Adrenal gland (tissue), 12 donors: ENCODE results near the gene SF3A1. TPM values are rescaled to one million over a fixed set of nuclear protein-coding genes. Genes with fewer than 3 reads are reported as not detected.

ENCODE experiments used
- DNase-seq, 7 donors: peaks; one replicate each; pipeline ENCODE4 v3.0.0-alpha.2; 2019 to 2020
- H3K27ac ChIP-seq, 5 donors: fragments of 200-600 bp; sonication (generic) in 4 of 5; 1 replicate in 3 of 5; 2 replicates in 2 of 5; pipeline versions ENCODE4 v1.5.1 to v1.8.0; 2016 to 2020; ENCODE audit warnings: mild to moderate bottlenecking in 1 of 5
- H3K27me3 ChIP-seq: fragments of 200-600 bp; 2 replicates; pipeline ENCODE4 v1.8.0; 2021
- H3K36me3 ChIP-seq, 2 donors: fragments of 200-600 bp; replicated peaks in 1 of 2; 1 replicate in 1 of 2; 2 replicates in 1 of 2; pipeline versions ENCODE4 v1.5.1 to v1.8.0; 2018 to 2022
- H3K4me1 ChIP-seq, 2 donors: fragments of 200-600 bp; replicated peaks in 1 of 2; 1 replicate in 1 of 2; 2 replicates in 1 of 2; pipeline versions ENCODE4 v1.5.1 to v1.8.0; 2018 to 2021
- H3K4me3 ChIP-seq, 4 donors: fragments of 200-600 bp; sonication (generic) in 3 of 4; one replicate each; pipeline ENCODE4 v1.5.1; 2016 to 2018
- H3K9me3 ChIP-seq, 3 donors: fragments of 200-600 bp; sonication (generic) in 1 of 3; replicated peaks in 1 of 3; 1 replicate in 2 of 3; 2 replicates in 1 of 3; pipeline versions ENCODE4 v1.5.1 to v1.8.0; 2016 to 2021
- POLR2A ChIP-seq, 2 donors: fragments of 450-650 bp; IDR thresholded peaks; one replicate each; pipeline ENCODE4 v1.6.1; 2017; ENCODE audit warnings: antibody characterized with exemption in 2 of 2, mild to moderate bottlenecking in 2 of 2, moderate library complexity in 1 of 2
- WGBS, 4 donors: extraction: QIAGEN DNeasy Blood & Tissue Kit in 2 of 4; methylation state at CpG; one replicate each; pipeline versions ENCODE4 v1.1.5 to v1.1.7; 2013 to 2017; 5-methylcytosine and 5-hydroxymethylcytosine counted together
- intact Hi-C, 2 donors: fragments of 100-400 bp; cut with DNase I; formaldehyde crosslinking; loops; one replicate each; pipeline versions ENCODE4 v1.14.1 to v1.15.0; 2022 to 2023
- polyA plus RNA-seq, 3 donors: library from polyadenylated mRNA; stranded (reverse); fragments of 200-250 nt in 2 of 3; fragments of 350-450 nt in 1 of 3; fragmentation: Illumina TruSeq in 1 of 3; extraction: RNeasy Lipid Tissue Mini Kit (QIAGEN cat#74804) in 1 of 3; gene quantifications; one replicate each; pipeline ENCODE4 v1.2.3, GENCODE V29; 2013 to 2014
- total RNA-seq, 9 donors: library from RNA; depleted of rRNA in 4 of 9; stranded (reverse); fragments of >200 nt in 4 of 9; fragments of 120-200 nt in 1 of 9; fragmentation: NEBNext Ultra II Directional in 1 of 9; extraction: Animal tissue kit (Norgen Biotek cat#: 25700) in 1 of 9; gene quantifications; one replicate each; pipeline versions ENCODE4 v1.1.0 to v1.2.4, GENCODE V29; 2013 to 2023
- TF ChIP-seq, protein P1 (sequence below), 6 experiments: fragments of 450-650 bp in 4 of 6; fragments of 200-600 bp in 2 of 6; sonication (generic) in 1 of 6; IDR thresholded peaks; 1 replicate in 5 of 6; 2 replicates in 1 of 6; pipeline versions ENCODE4 v1.5.1 to v1.8.0; 2016 to 2021; ENCODE audit warnings: antibody characterized with exemption in 6 of 6, mild to moderate bottlenecking in 2 of 6, moderate library complexity in 1 of 6
- donor health status: healthy with polysubstance abuse.
- donor health status: Bipolar disorder and iron deficiency.
- donor health status: DM: yes; HTN: yes; CAD: no.
- donor health status: DM: no; HTN: no; CAD: no.
- donor health status: DM: no; HTN: no; CAD: no.
- donor health status: DM: yes; HTN: yes; CAD: no.

Gene SF3A1
- total and polyA plus RNA-seq, 12 donors: 15.7 to 212 (median 107) TPM

GRCh38 chr22:30309951-30310741 is 46.5 kb downstream of the SF3A1 start:
- Histone ChIP-seq H3K4me1 (peaks cover 72 to 93% of the 10 kb centered on the region in 2 donors), H3K4me3 (no peak overlapping the region)
- intact Hi-C loops: no loop called here

GRCh38 chr22:30308518-30309230 is 48.0 kb downstream of the SF3A1 start:
- intact Hi-C loops: no loop called here
- WGBS, 4 donors: 66 to 80% (median 78%) methylated on average over 4 to 5 of the region's 5 CpGs
- no peak overlapping the region for H3K4me3 ChIP-seq
- no peak for TF ChIP-seq POLR2A (IDR thresholded peaks at IDR 0.05)
- TF ChIP-seq, protein P1, sequence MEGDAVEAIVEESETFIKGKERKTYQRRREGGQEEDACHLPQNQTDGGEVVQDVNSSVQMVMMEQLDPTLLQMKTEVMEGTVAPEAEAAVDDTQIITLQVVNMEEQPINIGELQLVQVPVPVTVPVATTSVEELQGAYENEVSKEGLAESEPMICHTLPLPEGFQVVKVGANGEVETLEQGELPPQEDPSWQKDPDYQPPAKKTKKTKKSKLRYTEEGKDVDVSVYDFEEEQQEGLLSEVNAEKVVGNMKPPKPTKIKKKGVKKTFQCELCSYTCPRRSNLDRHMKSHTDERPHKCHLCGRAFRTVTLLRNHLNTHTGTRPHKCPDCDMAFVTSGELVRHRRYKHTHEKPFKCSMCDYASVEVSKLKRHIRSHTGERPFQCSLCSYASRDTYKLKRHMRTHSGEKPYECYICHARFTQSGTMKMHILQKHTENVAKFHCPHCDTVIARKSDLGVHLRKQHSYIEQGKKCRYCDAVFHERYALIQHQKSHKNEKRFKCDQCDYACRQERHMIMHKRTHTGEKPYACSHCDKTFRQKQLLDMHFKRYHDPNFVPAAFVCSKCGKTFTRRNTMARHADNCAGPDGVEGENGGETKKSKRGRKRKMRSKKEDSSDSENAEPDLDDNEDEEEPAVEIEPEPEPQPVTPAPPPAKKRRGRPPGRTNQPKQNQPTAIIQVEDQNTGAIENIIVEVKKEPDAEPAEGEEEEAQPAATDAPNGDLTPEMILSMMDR (IDR thresholded peaks at IDR 0.05): no peak
- no peaks in the 10 kb centered on the region for H3K36me3 ChIP-seq
- DNase-seq: no peak
- H3K27ac ChIP-seq: peak overlapping the region in 2 of 5 donors; percentile 77 to 87
- H3K9me3 ChIP-seq: no peaks in the 10 kb centered on the region
- H3K4me1 ChIP-seq: peaks cover 76 to 93% of the 10 kb centered on the region in 2 donors
- no peaks in the 10 kb centered on the region for H3K27me3 ChIP-seq

More at GRCh38 chr22:30309951-30310741, 46.5 kb downstream of the SF3A1 start:
- peak in 1 of 7 donors; percentile 58 for DNase-seq
- Histone ChIP-seq H3K36me3 (no peaks in the 10 kb centered on the region), H3K27me3 (no peaks in the 10 kb centered on the region), H3K9me3 (no peaks in the 10 kb centered on the region), H3K27ac (peak overlapping the region in 4 of 5 donors; percentile 14 to 87 (median 63))
- 67 to 75% (median 70%) methylated on average over 7 of the region's 7 CpGs for WGBS, 4 donors
- TF ChIP-seq, protein P1 (IDR thresholded peaks at IDR 0.05): no peak
- TF ChIP-seq POLR2A (IDR thresholded peaks at IDR 0.05): no peak

GRCh38 chr22:30308093-30308492 is 48.6 kb downstream of the SF3A1 start:
- Histone ChIP-seq H3K36me3 (no peaks in the 10 kb centered on the region), H3K4me1 (peaks cover 76 to 96% of the 10 kb centered on the region in 2 donors), H3K4me3 (no peak overlapping the region), H3K9me3 (no peaks in the 10 kb centered on the region), H3K27ac (peak overlapping the region in 1 of 5 donors; percentile 7), H3K27me3 (no peaks in the 10 kb centered on the region)
- TF ChIP-seq, protein P1 (IDR thresholded peaks at IDR 0.05): no peak
- no peak for TF ChIP-seq POLR2A (IDR thresholded peaks at IDR 0.05)
- DNase-seq: no peak
- WGBS, 4 donors: 79 to 89% (median 83%) methylated on average over 2 of the region's 2 CpGs
- intact Hi-C loops: no loop called here

DNA sequence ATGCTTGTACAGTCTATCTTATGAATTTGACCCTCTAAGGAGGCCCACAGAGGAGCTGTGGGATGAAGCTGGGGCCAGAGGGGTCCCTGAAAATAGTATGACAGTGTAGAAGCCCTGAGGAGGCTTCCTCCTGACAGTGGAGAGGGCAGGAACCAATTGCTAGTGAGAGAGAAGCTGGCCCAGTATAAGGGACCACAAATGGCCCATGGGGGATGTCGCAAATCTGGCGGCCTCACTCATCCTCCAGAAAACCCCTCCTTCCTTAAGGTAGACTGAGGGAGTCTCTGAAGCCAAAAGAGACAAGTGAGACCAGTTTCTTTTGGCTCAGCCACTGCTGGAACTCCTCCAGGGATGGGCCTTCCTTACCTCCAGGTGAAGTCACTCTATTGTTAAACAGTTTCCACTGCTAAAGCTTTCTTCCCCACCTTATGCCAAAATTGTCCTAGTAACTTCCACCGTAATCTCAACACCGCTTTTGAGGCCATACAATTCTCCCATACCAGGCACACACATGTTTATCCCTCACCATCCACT is 49.6 kb downstream of the SF3A1 start:
- H3K27ac ChIP-seq: peak overlapping the region in 2 of 5 donors; percentile 84 to 89
- intact Hi-C loops: no loop called here

More for the DNA sequence above, 49.6 kb downstream of the SF3A1 start:
- TF ChIP-seq, protein P1 (IDR thresholded peaks at IDR 0.05): no peak
- TF ChIP-seq POLR2A (IDR thresholded peaks at IDR 0.05): no peak
- H3K4me1 ChIP-seq: peaks cover 66 to 98% of the 10 kb centered on the region in 2 donors
- no peaks in the 10 kb centered on the region for H3K36me3 ChIP-seq
- WGBS, 4 donors: 70 to 85% (median 83%) methylated on average over 4 of the region's 4 CpGs
- H3K27me3 ChIP-seq: no peaks in the 10 kb centered on the region
- no peaks in the 10 kb centered on the region for H3K9me3 ChIP-seq
- no peak overlapping the region for H3K4me3 ChIP-seq
- DNase-seq: no peak
